PFSK-1 (cell line): ENCODE data around the gene CEACAM6.

ENCODE experiments used
- FOXP2 ChIP-seq: optimal IDR thresholded peaks from 2 replicates; pipeline ENCODE3; 2011; ENCODE audit warnings: borderline replicate concordance, control low read depth, inconsistent platforms; ENCODE audit not compliant: insufficient read depth; ENCODE audit errors: extremely low read length, extremely low read depth
- POLR2AphosphoS5 ChIP-seq: IDR thresholded peaks from 2 replicates; pipeline ENCODE4 v1.6.1; 2012; ENCODE audit warnings: low read depth, mild to moderate bottlenecking, control low read depth, low read length, moderate library complexity
- SIN3A ChIP-seq: IDR thresholded peaks from 2 replicates; pipeline ENCODE4 v1.6.1; 2012; ENCODE audit warnings: mild to moderate bottlenecking, low read length, moderate library complexity, borderline replicate concordance; ENCODE audit not compliant: insufficient read depth
- TAF1 ChIP-seq: IDR thresholded peaks from 2 replicates; pipeline ENCODE4 v1.6.1; 2012; ENCODE audit warnings: low read length, control low read depth, borderline replicate concordance; ENCODE audit not compliant: insufficient read depth
- TF ChIP-seq, protein P1 (sequence below), 2 experiments: IDR thresholded peaks; 2 replicates each; pipeline versions ENCODE4 v1.6.1 to v1.8.0; 2011 to 2012; ENCODE audit warnings: low read depth in 2 of 2, low read length in 2 of 2, control low read depth in 1 of 2, inconsistent platforms in 1 of 2, mild to moderate bottlenecking in 1 of 2, moderate library complexity in 1 of 2; ENCODE audit not compliant: insufficient read depth in 1 of 2

The CEACAM6 gene

GRCh38 chr19:41802770-41803169, 47.4 kb downstream of the CEACAM6 start:
- TF ChIP-seq TAF1: no peak
- TF ChIP-seq, protein P1, sequence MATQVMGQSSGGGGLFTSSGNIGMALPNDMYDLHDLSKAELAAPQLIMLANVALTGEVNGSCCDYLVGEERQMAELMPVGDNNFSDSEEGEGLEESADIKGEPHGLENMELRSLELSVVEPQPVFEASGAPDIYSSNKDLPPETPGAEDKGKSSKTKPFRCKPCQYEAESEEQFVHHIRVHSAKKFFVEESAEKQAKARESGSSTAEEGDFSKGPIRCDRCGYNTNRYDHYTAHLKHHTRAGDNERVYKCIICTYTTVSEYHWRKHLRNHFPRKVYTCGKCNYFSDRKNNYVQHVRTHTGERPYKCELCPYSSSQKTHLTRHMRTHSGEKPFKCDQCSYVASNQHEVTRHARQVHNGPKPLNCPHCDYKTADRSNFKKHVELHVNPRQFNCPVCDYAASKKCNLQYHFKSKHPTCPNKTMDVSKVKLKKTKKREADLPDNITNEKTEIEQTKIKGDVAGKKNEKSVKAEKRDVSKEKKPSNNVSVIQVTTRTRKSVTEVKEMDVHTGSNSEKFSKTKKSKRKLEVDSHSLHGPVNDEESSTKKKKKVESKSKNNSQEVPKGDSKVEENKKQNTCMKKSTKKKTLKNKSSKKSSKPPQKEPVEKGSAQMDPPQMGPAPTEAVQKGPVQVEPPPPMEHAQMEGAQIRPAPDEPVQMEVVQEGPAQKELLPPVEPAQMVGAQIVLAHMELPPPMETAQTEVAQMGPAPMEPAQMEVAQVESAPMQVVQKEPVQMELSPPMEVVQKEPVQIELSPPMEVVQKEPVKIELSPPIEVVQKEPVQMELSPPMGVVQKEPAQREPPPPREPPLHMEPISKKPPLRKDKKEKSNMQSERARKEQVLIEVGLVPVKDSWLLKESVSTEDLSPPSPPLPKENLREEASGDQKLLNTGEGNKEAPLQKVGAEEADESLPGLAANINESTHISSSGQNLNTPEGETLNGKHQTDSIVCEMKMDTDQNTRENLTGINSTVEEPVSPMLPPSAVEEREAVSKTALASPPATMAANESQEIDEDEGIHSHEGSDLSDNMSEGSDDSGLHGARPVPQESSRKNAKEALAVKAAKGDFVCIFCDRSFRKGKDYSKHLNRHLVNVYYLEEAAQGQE (IDR thresholded peaks at IDR 0.05; ENCODE audit: insufficient read depth in 1 of 2, low read depth in 2 of 2, low read length in 2 of 2): no peak

DNA sequence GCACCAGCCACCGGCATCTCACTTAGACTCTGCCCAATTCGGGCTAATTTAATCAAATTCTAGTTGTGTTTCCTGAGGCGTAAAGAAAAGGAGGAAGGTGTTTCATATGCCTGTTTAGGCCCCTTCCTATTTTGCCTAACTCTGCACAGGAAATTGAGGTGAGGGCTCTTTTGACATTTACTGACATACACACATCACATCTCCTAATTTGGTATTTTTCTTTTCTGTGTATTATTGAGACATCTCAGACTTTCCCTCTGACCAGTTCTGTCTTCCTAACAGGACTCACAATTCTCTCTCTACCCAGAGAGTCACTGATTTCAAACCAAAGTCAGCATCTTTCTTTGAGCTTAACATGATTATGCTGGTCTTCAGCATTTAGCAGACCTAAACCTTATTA, 49.0 kb downstream of the CEACAM6 start:
- no peak for TF ChIP-seq POLR2AphosphoS5
- TF ChIP-seq TAF1: no peak
- TF ChIP-seq, protein P1 (IDR thresholded peaks at IDR 0.05; ENCODE audit: insufficient read depth in 1 of 2, low read depth in 2 of 2, low read length in 2 of 2): no peak
- no peak for TF ChIP-seq SIN3A
- no peak for TF ChIP-seq FOXP2

GRCh38 chr19:41807176-41807575, 51.8 kb downstream of the CEACAM6 start:
- TF ChIP-seq POLR2AphosphoS5 (no peak), SIN3A (no peak), TAF1 (no peak), FOXP2 (no peak)
- TF ChIP-seq, protein P1 (IDR thresholded peaks at IDR 0.05; ENCODE audit: insufficient read depth in 1 of 2, low read depth in 2 of 2, low read length in 2 of 2): no peak

GRCh38 chr19:41808663-41809566, 53.6 kb downstream of the CEACAM6 start:
- TF ChIP-seq TAF1: no peak
- no peak for TF ChIP-seq POLR2AphosphoS5
- TF ChIP-seq, protein P1 (IDR thresholded peaks at IDR 0.05; ENCODE audit: insufficient read depth in 1 of 2, low read depth in 2 of 2, low read length in 2 of 2): no peak
- TF ChIP-seq FOXP2: no peak
- TF ChIP-seq SIN3A: no peak

DNA sequence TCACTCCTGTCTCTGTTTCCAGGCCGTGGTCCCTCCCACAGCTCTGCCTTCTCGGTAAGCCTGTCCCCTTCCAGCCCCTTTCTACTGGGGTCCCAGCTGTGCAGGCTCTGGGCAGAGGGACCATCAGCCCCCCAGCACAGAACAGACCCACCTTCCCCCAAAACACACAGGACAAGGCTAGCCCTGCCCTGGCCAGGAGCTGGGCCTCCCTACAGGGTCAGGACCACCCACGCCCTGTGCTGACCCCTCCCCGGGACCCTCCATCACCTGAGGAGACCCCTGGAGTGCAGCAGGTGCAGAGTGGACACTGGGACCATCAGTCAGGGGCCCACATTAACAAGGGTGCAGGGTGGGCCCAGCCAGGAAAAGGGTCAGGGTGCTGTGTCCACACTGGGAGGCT, 55.0 kb downstream of the CEACAM6 start:
- TF ChIP-seq TAF1 (no peak), FOXP2 (no peak), SIN3A (no peak), POLR2AphosphoS5 (no peak)
- TF ChIP-seq, protein P1 (IDR thresholded peaks at IDR 0.05; ENCODE audit: insufficient read depth in 1 of 2, low read depth in 2 of 2, low read length in 2 of 2): no peak
